GM21423 (cell line): ENCODE data around the gene DIP2C.
"Not testable (repeated sequence)": the region's sequence is repeated elsewhere in the genome, so short reads cannot be mapped to it uniquely, and the experiment has no call there.

ENCODE experiments used
- ATAC-seq: cut with Tn5 transposase; IDR thresholded peaks from one replicate; pipeline ENCODE4 v1.9.1; 2021; ENCODE audit warnings: mild to moderate bottlenecking, moderate library complexity; ENCODE audit not compliant: unreplicated experiment

The DIP2C gene

GRCh38 chr10:474946-475345, 214.5 kb downstream of the DIP2C start:
- no peak for ATAC-seq

DNA sequence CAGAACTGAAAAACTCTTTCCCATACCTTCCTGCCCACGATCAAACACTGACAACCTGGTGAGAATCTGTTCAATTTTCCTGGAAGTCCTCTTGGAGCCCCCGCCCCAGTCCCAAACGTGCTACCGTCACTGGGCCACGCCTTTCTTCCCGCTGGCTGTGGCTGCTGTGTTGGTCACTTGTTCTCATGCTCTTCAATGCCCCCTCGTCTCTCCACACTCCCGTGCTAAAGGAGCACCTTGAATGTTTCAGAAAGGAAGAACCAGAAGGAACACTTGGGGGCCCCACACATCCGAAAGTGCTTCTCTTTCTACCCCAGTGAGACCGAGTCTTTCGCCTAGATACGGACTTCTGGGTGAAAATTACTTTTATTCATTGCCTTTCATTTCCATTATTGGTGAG, 215.1 kb downstream of the DIP2C start:
- no peak for ATAC-seq

GRCh38 chr10:472241-472910, 217.1 kb downstream of the DIP2C start:
- ATAC-seq, result no peak

GRCh38 chr10:470339-471003, 219.0 kb downstream of the DIP2C start:
- no peak for ATAC-seq

GRCh38 chr10:469947-470338, 219.5 kb downstream of the DIP2C start:
- ATAC-seq, result no peak

- ATAC-seq, result no peak
Measured at GRCh38 chr10:459743-460142, 229.7 kb downstream of the DIP2C start.

DNA sequence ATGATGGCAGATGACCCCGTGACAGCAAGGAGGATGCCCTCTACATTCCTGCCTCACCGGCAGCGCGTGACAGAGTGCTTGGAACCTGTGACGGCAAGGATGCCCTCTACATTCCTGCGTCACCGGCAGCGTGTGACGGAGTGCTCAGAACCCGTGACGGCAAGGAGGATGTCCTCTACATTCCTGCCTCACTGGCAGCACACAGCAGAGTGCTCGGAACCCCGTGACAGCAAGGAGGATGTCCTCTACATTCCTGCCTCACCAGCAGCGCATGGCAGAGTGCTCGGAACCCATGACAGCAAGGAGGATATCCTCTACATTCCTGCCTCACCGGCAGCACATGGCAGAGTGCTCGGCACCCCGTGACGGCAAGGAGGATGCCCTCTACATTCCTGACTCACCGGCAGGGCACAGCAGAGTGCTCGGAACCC, 231.0 kb downstream of the DIP2C start:
- ATAC-seq, result no peak

DNA sequence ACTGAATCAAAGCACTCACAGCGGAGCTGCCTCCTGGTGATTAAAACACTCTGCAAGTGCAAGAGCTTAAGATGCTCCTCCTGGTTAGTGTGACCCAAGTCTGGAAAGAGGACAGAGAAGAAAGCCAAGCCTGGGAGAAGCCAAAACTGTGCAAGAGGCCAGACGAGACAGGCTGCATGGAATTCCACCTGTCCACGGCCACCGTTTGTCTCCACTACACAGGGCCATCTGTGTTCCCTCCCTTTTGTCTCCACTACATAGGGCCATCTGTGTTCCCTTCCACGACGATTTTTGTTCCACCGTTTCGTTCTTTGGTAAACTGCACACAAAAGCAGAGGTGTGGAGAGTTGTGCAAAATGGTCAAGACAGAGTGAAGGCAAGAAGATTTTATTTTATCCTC, 233.0 kb downstream of the DIP2C start:
- ATAC-seq, result no peak

- no peak for ATAC-seq
Measured at GRCh38 chr10:454860-455259, 234.6 kb downstream of the DIP2C start.

DNA sequence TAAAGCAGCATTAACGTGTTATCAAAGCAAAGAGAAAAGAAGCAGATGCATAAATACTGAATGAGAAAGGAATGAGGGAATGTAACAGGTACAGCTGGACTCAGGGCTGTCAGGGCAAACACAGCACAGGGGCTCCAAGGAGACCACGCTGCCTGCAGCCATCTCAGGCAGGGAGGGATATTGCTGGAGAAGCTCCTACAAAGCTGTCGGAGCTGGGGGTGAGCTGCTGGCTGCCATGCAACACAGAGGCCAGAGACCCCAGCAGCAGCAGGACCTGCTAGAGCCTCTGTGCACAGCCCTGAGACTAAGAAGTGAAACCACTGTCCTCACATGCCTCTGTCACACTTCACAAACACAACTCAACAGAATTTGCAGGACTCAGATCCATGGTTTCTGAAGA, 235.8 kb downstream of the DIP2C start:
- ATAC-seq, result no peak

- ATAC-seq, result no peak
Measured at GRCh38 chr10:452512-453426, 236.7 kb downstream of the DIP2C start.

DNA sequence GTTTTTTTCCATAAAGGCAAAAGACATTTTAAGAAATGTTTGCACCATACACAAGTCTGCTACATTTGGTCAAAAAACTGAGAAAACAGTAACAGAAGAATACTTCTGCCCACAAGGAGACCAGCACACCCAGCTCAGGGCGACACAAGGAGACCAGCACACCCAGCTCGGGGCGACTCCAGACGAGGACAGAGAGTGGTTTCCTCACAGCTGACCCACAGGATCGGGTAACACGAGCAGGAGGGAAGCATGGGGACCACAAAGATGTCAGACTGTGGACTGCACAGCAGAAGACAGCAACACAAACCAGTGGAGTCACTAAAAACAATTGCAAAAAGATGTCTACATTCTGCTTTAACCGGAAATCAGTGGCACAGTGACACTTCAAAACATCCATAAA, 237.6 kb downstream of the DIP2C start:
- no peak for ATAC-seq

DNA sequence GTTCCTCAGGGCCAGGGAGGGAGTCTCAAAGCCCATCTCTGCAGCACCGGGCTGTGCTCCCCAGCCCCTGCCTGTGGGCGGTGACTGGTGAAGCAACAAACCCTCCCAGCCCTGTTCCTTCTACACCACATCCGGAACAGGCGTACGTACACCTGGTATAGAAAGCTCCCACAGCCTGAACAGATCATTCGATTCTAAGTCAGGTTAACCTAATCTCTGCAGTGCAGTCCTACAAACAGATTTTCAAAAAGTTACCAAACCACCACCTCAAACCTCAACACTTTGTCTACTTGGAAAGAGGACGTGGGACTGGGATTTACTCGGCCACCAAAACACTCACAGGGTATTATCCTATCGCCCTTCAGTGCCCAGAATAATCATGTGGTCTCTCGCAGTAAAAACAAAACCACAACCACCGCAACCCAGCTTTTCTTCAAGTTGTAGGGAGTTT, 238.4 kb downstream of the DIP2C start:
- ATAC-seq, result peak; percentile 98

GRCh38 chr10:450463-450862, 239.0 kb downstream of the DIP2C start:
- ATAC-seq, result no peak

GRCh38 chr10:449331-449730, 240.1 kb downstream of the DIP2C start:
- ATAC-seq, result not testable (repeated sequence)

- no peak for ATAC-seq
Measured at GRCh38 chr10:443459-443858, 246.0 kb downstream of the DIP2C start.

GRCh38 chr10:442209-442608, 247.3 kb downstream of the DIP2C start:
- ATAC-seq, result no peak

DNA sequence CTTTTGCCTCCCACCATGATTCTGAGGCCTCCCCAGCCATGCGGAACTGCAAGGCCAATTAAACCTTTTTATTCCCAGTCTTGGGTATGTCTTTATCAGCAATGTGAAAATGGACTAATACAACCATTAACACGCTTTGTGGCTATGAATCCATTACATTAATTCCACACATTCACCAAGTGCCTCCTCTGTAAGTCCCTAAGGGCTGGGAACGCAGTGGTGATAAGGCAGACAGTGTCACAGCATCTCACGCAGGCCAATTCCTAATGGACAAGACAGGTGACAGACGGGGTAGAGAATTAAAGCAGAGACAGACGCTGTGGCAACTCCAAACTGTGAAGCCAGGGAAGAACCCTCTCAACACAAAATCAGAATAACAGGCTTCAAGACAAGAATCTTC, 247.8 kb downstream of the DIP2C start:
- no peak for ATAC-seq

- no peak for ATAC-seq
Measured at GRCh38 chr10:440127-440526, 249.3 kb downstream of the DIP2C start.

- ATAC-seq, result no peak
Measured at GRCh38 chr10:437698-438490, 251.6 kb downstream of the DIP2C start.
